Measurements from ENCODE around the gene OR10A2.
"Not testable (repeated sequence)": the region's sequence is repeated elsewhere in the genome, so short reads cannot be mapped to it uniquely, and the experiment has no call there.

OR10A2 gene

GRCh38 chr11:6876325-6876724 lies 13.5 kb downstream of the OR10A2 start, which contains the start of gene OR10A4:
TSS of gene OR10A4 (plus strand) at chr11:6876625. CDS start at chr11:6876648, 23 bp downstream.
- no peak for DNase-seq
- in situ Hi-C loops (cut with MboI; ENCODE audit: low pct_unique_long_range_greater_than_20kb, low sequenced_read_pairs), result no loop called here

GRCh38 chr11:6876914-6877313 lies 14.1 kb downstream of the OR10A2 start:
- in situ Hi-C loops (cut with MboI; ENCODE audit: low pct_unique_long_range_greater_than_20kb, low sequenced_read_pairs), result no loop called here
- no peak for DNase-seq

- in situ Hi-C loops (cut with MboI; ENCODE audit: low pct_unique_long_range_greater_than_20kb, low sequenced_read_pairs), result no loop called here
- no peak for DNase-seq
Measured at GRCh38 chr11:6882751-6883150, 19.9 kb downstream of the OR10A2 start.

GRCh38 chr11:6887711-6888110 lies 24.9 kb downstream of the OR10A2 start:
- in situ Hi-C loops (cut with MboI; ENCODE audit: low pct_unique_long_range_greater_than_20kb, low sequenced_read_pairs); DNase-seq: not testable (repeated sequence)

- no peak for DNase-seq
- in situ Hi-C loops (cut with MboI; ENCODE audit: low pct_unique_long_range_greater_than_20kb, low sequenced_read_pairs), result no loop called here
Measured at GRCh38 chr11:6888830-6889229, 26.0 kb downstream of the OR10A2 start.

GRCh38 chr11:6889835-6890234 lies 27.0 kb downstream of the OR10A2 start:
- in situ Hi-C loops (cut with MboI; ENCODE audit: low pct_unique_long_range_greater_than_20kb, low sequenced_read_pairs), result no loop called here
- no peak for DNase-seq

- in situ Hi-C loops (cut with MboI; ENCODE audit: low pct_unique_long_range_greater_than_20kb, low sequenced_read_pairs), result no loop called here
- no peak for DNase-seq
Measured at GRCh38 chr11:6892400-6892799, 29.5 kb downstream of the OR10A2 start, which contains the start of gene OR2D2. TSS of gene OR2D2 (minus strand) at chr11:6892500. CDS start at chr11:6892500, 0 bp downstream.

- in situ Hi-C loops (cut with MboI; ENCODE audit: low pct_unique_long_range_greater_than_20kb, low sequenced_read_pairs), result no loop called here
- DNase-seq, result no peak
Measured at GRCh38 chr11:6894097-6894496, 31.2 kb downstream of the OR10A2 start.

GRCh38 chr11:6895010-6895409 lies 32.2 kb downstream of the OR10A2 start:
- no peak for DNase-seq
- in situ Hi-C loops (cut with MboI; ENCODE audit: low pct_unique_long_range_greater_than_20kb, low sequenced_read_pairs), result no loop called here

GRCh38 chr11:6898911-6899310 lies 36.1 kb downstream of the OR10A2 start:
- DNase-seq, result no peak
- in situ Hi-C loops (cut with MboI; ENCODE audit: low pct_unique_long_range_greater_than_20kb, low sequenced_read_pairs), result no loop called here

GRCh38 chr11:6900327-6900999 lies 37.6 kb downstream of the OR10A2 start:
- in situ Hi-C loops (cut with MboI; ENCODE audit: low pct_unique_long_range_greater_than_20kb, low sequenced_read_pairs), result no loop called here
- no peak for DNase-seq

GRCh38 chr11:6904804-6905203 lies 41.9 kb downstream of the OR10A2 start:
- DNase-seq; in situ Hi-C loops (cut with MboI; ENCODE audit: low pct_unique_long_range_greater_than_20kb, low sequenced_read_pairs): not testable (repeated sequence)

- in situ Hi-C loops (cut with MboI; ENCODE audit: low pct_unique_long_range_greater_than_20kb, low sequenced_read_pairs), result no loop called here
- DNase-seq, result no peak
Measured at GRCh38 chr11:6911378-6911777, 48.5 kb downstream of the OR10A2 start.

- DNase-seq, result no peak
- in situ Hi-C loops (cut with MboI; ENCODE audit: low pct_unique_long_range_greater_than_20kb, low sequenced_read_pairs), result no loop called here
Measured at GRCh38 chr11:6911948-6912347, 49.1 kb downstream of the OR10A2 start.

GRCh38 chr11:6919698-6920097 lies 56.8 kb downstream of the OR10A2 start:
- no peak for DNase-seq
- in situ Hi-C loops (cut with MboI; ENCODE audit: low pct_unique_long_range_greater_than_20kb, low sequenced_read_pairs), result no loop called here

GRCh38 chr11:6920702-6921101 lies 57.8 kb downstream of the OR10A2 start, which contains the start of gene OR2D3:
TSS of gene OR2D3 (plus strand) at chr11:6921002. CDS start at chr11:6921002, 0 bp downstream.
- in situ Hi-C loops (cut with MboI; ENCODE audit: low pct_unique_long_range_greater_than_20kb, low sequenced_read_pairs), result no loop called here
- no peak for DNase-seq

All from KBM-7 (cell line).